Heart right ventricle (tissue), 16 donors: ENCODE data around the gene SMYD3. TPM values are rescaled to one million over a fixed set of nuclear protein-coding genes. Genes with fewer than 3 reads are reported as not detected.

ENCODE experiments used
- ATAC-seq, 8 donors: fragments of 200-7000 bp; cut with Tn5 transposase; one replicate each; pipeline ENCODE4 v1.9.1; 2020; ENCODE audit warnings: mild to moderate bottlenecking in 8 of 8, moderate library complexity in 8 of 8, moderate number of reproducible peaks in 1 of 8
- DNase-seq, 2 donors: peaks; one replicate each; pipeline ENCODE4 v3.0.0-alpha.2; 2020
- H3K27ac ChIP-seq, 10 donors: fragments of 200-600 bp; sonication (generic) in 2 of 10; one replicate each; pipeline versions ENCODE4 v1.5.0 to v1.8.0; 2020 to 2022; ENCODE audit warnings: mild to moderate bottlenecking in 3 of 10
- H3K27me3 ChIP-seq, 7 donors: fragments of 200-600 bp; one replicate each; pipeline ENCODE4 v1.8.0; 2021 to 2022; ENCODE audit warnings: mild to moderate bottlenecking in 2 of 7
- H3K36me3 ChIP-seq, 9 donors: fragments of 200-600 bp; sonication (generic) in 1 of 9; one replicate each; pipeline versions ENCODE4 v1.5.0 to v1.8.0; 2020 to 2022; ENCODE audit warnings: mild to moderate bottlenecking in 2 of 9
- H3K4me1 ChIP-seq, 9 donors: fragments of 200-600 bp; sonication (generic) in 1 of 9; one replicate each; pipeline versions ENCODE4 v1.5.0 to v1.8.0; 2020 to 2022; ENCODE audit warnings: mild to moderate bottlenecking in 4 of 9
- H3K4me3 ChIP-seq, 10 donors: fragments of 200-600 bp; sonication (generic) in 2 of 10; one replicate each; pipeline versions ENCODE4 v1.5.0 to v1.8.0; 2020 to 2022; ENCODE audit warnings: mild to moderate bottlenecking in 7 of 10, moderate library complexity in 2 of 10
- H3K9me3 ChIP-seq, 11 donors: fragments of 200-600 bp in 10 of 11; sonication (generic) in 2 of 11; one replicate each; pipeline versions ENCODE4 v1.5.0 to v1.8.0; 2013 to 2022; ENCODE audit warnings: mild to moderate bottlenecking in 2 of 11, control low read depth in 1 of 11, moderate library complexity in 1 of 11
- WGBS, 2 donors: extraction: QIAGEN DNeasy Blood & Tissue Kit; methylation state at CpG; one replicate each; pipeline ENCODE4 v1.1.7; 2013; ENCODE audit warnings: inconsistent platforms in 1 of 2; 5-methylcytosine and 5-hydroxymethylcytosine counted together
- intact Hi-C, 10 donors: fragments of 100-400 bp; cut with DNase I; formaldehyde crosslinking; loops; one replicate each; pipeline versions ENCODE4 v1.11.1 to v1.14.2; 2022
- polyA plus RNA-seq, 2 donors: library from polyadenylated mRNA; stranded (reverse); fragments of 200-250 nt; gene quantifications; one replicate each; pipeline ENCODE4 v1.2.3, GENCODE V29; 2013
- total RNA-seq, 10 donors: library from RNA; stranded (reverse); fragmentation: NEBNext Ultra II Directional in 3 of 10; extraction: Animal tissue kit (Norgen Biotek cat#: 25700) in 3 of 10; gene quantifications; one replicate each; pipeline versions ENCODE4 v1.2.1 to v1.2.4, GENCODE V29; 2021 to 2023
- TF ChIP-seq, protein P1 (sequence below), 9 donors: fragments of 200-600 bp; sonication (generic) in 2 of 9; IDR thresholded peaks; one replicate each; pipeline versions ENCODE4 v1.5.0 to v1.8.0; 2021 to 2022; ENCODE audit warnings: antibody characterized with exemption in 9 of 9, mild to moderate bottlenecking in 5 of 9, moderate library complexity in 1 of 9
- donor health status: Arrhythmogenic right ventricular cardiomyopathy.
- donor health status: ischemic (EF 13 %, LVEDD 7.1; RV severe dilation, severe dysfunction).
- donor health status: healthy with polysubstance abuse.
- donor health status: DM: no; HTN: yes; CAD: no.
- donor health status: DM: no; HTN: no; CAD: no.
- donor health status: ischemic (EF 25% LVEDD 6.9; RV normal size, moderate dysfunction).
- donor health status: ischemic (EF 25% LVEDD 5.7; RV mildly dilated, moderate dysfunction).
- donor health status: healthy.
- donor health status: DM: yes; HTN: yes; CAD: no.
- donor health status: Ischemic cardiomyopathy.
- donor health status: ischemic (EF 35%, LVEDD 5.7; RV mildly dilated, moderate dysfunction).
- donor health status: nonischemic (EF 11% LVEDD 7.7; RV severe dilation, severe dysfunction).
- donor health status: DM: yes; HTN: yes; CAD: no.
- donor health status: PGD.
- donor health status: ischemic (EF 29% LVEDD 5.4; RV normal size, mild dysfunction).
- donor health status: nonischemic (EF 23%, LVEDD 6.1; RV moderate dilation, normal function).

SMYD3 gene
- total and polyA plus RNA-seq, 12 donors, result 5.9 to 13.9 (median 8.1) TPM

DNA sequence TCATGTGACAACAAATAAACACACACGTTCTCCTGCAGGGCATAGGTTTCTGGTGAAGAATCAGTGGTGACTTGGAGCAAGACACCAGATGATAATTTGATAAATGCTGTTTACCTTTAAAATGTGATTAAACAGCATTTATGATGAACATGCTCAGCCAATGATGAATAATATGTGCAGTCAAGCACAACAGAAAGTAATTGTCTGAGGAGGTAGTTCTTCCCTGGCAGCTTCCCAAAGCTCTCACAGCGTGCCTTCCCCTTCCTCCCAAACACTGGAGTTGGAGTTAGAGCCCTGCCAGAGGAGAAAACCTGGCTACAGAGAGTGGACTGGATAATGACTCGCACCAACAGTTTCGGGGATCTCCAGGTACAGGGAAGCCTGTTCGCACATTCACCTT, 463.5 kb downstream of the SMYD3 start:
- H3K4me1 ChIP-seq, result no peaks in the 10 kb centered on the region
- H3K27ac ChIP-seq, result no peak overlapping the region
- H3K4me3 ChIP-seq, result no peak overlapping the region
- no peaks in the 10 kb centered on the region for H3K27me3 ChIP-seq
- no peaks in the 10 kb centered on the region for H3K9me3 ChIP-seq
- ATAC-seq (no peak), DNase-seq (no peak)
- intact Hi-C loops, result no loop called here
- 62 to 66% methylated on average over 5 of the region's 5 CpGs for WGBS, 2 donors
- H3K36me3 ChIP-seq, result no peaks in the 10 kb centered on the region
- TF ChIP-seq, protein P1, sequence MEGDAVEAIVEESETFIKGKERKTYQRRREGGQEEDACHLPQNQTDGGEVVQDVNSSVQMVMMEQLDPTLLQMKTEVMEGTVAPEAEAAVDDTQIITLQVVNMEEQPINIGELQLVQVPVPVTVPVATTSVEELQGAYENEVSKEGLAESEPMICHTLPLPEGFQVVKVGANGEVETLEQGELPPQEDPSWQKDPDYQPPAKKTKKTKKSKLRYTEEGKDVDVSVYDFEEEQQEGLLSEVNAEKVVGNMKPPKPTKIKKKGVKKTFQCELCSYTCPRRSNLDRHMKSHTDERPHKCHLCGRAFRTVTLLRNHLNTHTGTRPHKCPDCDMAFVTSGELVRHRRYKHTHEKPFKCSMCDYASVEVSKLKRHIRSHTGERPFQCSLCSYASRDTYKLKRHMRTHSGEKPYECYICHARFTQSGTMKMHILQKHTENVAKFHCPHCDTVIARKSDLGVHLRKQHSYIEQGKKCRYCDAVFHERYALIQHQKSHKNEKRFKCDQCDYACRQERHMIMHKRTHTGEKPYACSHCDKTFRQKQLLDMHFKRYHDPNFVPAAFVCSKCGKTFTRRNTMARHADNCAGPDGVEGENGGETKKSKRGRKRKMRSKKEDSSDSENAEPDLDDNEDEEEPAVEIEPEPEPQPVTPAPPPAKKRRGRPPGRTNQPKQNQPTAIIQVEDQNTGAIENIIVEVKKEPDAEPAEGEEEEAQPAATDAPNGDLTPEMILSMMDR (IDR thresholded peaks at IDR 0.05), result no peak

- WGBS, 2 donors, result 86 to 87% methylated on average over 5 of the region's 5 CpGs
- no peak overlapping the region for H3K27ac ChIP-seq
- no peaks in the 10 kb centered on the region for H3K9me3 ChIP-seq
- no peak overlapping the region for H3K4me3 ChIP-seq
- no peaks in the 10 kb centered on the region for H3K36me3 ChIP-seq
- DNase-seq, result no peak
- H3K27me3 ChIP-seq, result no peaks in the 10 kb centered on the region
- H3K4me1 ChIP-seq, result no peaks in the 10 kb centered on the region
- intact Hi-C loops, result no loop called here
- TF ChIP-seq, protein P1 (IDR thresholded peaks at IDR 0.05), result no peak
- ATAC-seq, result no peak
These were observed 465.7 kb downstream of the SMYD3 start for GRCh38 chr1:246041360-246041759.

DNA sequence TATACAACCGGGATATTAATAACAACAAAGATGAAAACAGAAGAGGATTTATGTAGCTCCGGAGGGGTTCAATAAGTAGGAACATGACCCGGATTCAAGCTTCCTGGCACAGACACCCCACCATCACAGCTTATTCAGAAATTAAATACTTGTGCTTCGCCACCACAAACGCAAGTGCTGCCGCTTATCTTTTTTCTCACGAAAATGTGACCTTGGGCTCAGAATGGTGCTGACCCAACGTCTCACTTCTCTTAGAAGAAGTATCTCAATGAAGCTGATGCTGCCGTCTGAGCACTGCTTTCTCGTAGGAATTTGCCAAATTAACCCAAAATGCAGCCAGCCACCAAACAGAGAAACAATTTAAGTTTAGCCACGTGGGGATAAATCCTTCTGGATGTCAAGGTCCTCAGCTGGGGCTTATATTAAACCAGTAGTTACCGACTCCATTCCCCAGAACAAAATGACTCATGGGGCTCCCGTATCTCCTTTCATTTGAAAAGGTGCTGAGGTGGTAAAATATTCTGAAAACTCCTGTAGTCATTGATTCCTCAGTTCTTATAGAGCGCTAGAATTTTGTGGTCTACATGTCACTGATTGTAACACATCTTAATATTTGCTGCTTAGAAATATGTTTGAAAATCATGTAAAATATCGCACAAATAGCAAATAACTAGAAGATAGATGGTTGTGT, 466.7 kb downstream of the SMYD3 start:
- intact Hi-C loops, result no loop called here
- WGBS, 2 donors, result 86 to 88% methylated on average over 15 of the region's 15 CpGs
- no peaks in the 10 kb centered on the region for H3K4me1 ChIP-seq

DNA sequence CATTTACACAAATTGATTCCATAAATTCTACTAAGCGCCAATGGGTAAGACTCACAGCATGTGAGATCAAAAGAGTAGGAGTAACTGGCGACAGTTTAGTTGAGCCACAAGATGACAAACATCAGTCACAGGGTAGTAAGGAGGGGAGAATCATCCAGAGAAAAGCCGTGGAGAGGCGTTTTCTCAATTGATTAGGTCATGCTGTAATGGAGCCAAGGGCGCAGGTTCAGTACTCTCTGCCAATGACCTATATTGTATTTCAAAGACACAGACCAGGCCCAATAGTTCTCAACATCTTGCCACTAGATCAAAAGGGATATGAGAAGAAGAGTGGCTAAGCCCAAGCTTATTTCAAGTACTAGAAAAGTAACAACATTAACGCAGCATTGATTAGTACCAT, 467.5 kb downstream of the SMYD3 start:
- Histone ChIP-seq H3K36me3 (no peaks in the 10 kb centered on the region), H3K9me3 (no peaks in the 10 kb centered on the region), H3K27me3 (no peaks in the 10 kb centered on the region), H3K4me3 (no peak overlapping the region), H3K27ac (no peak overlapping the region), H3K4me1 (no peaks in the 10 kb centered on the region)
- 89 to 90% methylated on average over 6 of the region's 6 CpGs for WGBS, 2 donors
- TF ChIP-seq, protein P1 (IDR thresholded peaks at IDR 0.05), result no peak
- ATAC-seq (no peak), DNase-seq (no peak)
- intact Hi-C loops, result no loop called here

More for the DNA sequence above, 466.7 kb downstream of the SMYD3 start:
- TF ChIP-seq, protein P1 (IDR thresholded peaks at IDR 0.05), result no peak
- no peak overlapping the region for H3K27ac ChIP-seq
- ATAC-seq, result no peak
- no peaks in the 10 kb centered on the region for H3K9me3 ChIP-seq
- H3K36me3 ChIP-seq, result no peaks in the 10 kb centered on the region
- no peaks in the 10 kb centered on the region for H3K27me3 ChIP-seq
- no peak overlapping the region for H3K4me3 ChIP-seq
- DNase-seq, result no peak
